Epithelial cell of alveolus of lung (primary cell): ENCODE results near the gene FMO1. TPM values are rescaled to one million over a fixed set of nuclear protein-coding genes. Genes with fewer than 3 reads are reported as not detected.

Source experiments
- total RNA-seq: library from RNA; depleted of rRNA; stranded (reverse); fragments of >200 nt; gene quantifications from 2 replicates; pipeline ENCODE4 v1.2.1, GENCODE V29; 2015

Gene FMO1
- not detected in 2 replicates for total RNA-seq

GRCh38 chr1:171248302-171248701 is at the start of gene FMO1:
FMO1 (plus strand) TSS chr1:171248494; CDS start chr1:171258088, 9,594 bp downstream.

GRCh38 chr1:171313835-171314320 is 65.6 kb downstream of the FMO1 start, which contains the start of gene FMO4:
FMO4 (plus strand) TSS chr1:171314183; CDS start chr1:171319826, 5,643 bp downstream.

Other genes with a start within 250 kb of the FMO1 start
- 0.26 and 5.3 TPM in 2 replicates for gene FMO3, start 157.6 kb upstream of the FMO1 start, total RNA-seq
- gene FMO2, start 63.2 kb upstream of the FMO1 start, total RNA-seq = 1.7 and 23.1 TPM in 2 replicates
- 2.1 and 3.8 TPM in 2 replicates for gene FMO4, start 65.7 kb downstream of the FMO1 start, total RNA-seq
- 44.6 and 66.7 TPM in 2 replicates for gene PRRC2C, start 237.0 kb downstream of the FMO1 start, total RNA-seq